WTC11 (cell line): ENCODE results near the gene FITM1. TPM values are rescaled to one million over a fixed set of nuclear protein-coding genes. Genes with fewer than 3 reads are reported as not detected.

ENCODE experiments used
- ATAC-seq: fragments of 200-7000 bp; cut with Tn5 transposase; 2 replicates; pipeline ENCODE4 v1.10.0; 2021; ENCODE audit warnings: mild to moderate bottlenecking, moderate library complexity
- CTCF ChIA-PET: fragments of 300-600 bp; sonication (Branson Sonifier 250); formaldehyde crosslinking; loops from one replicate; lab custom pipeline; 2021; ENCODE audit warnings: antibody characterized with exemption; lab: Charles Lee
- POLR2A ChIA-PET: fragments of 350-600 bp; sonication (Branson Sonifier 250); formaldehyde crosslinking; loops from one replicate; lab custom pipeline; 2021; ENCODE audit warnings: antibody characterized with exemption; lab: Charles Lee
- DNase-seq: peaks from one replicate; pipeline ENCODE4 v3.0.0; 2021; ENCODE audit warnings: low spot score
- H3K27ac Mint-ChIP-seq: 2 replicates; pipeline ENCODE4 v1.8.0; 2021; ENCODE audit warnings: mixed read lengths
- H3K27me3 Mint-ChIP-seq: 2 replicates; pipeline ENCODE4 v1.8.0; 2021; ENCODE audit warnings: low read depth, mild to moderate bottlenecking, moderate library complexity, mixed read lengths
- H3K36me3 Mint-ChIP-seq: 2 replicates; pipeline ENCODE4 v1.8.0; 2021; ENCODE audit warnings: mixed read lengths
- H3K4me1 Mint-ChIP-seq: 2 replicates; pipeline ENCODE4 v1.8.0; 2022; ENCODE audit warnings: mixed read lengths
- H3K4me3 Mint-ChIP-seq: 2 replicates; pipeline ENCODE4 v1.8.0; 2021; ENCODE audit warnings: mild to moderate bottlenecking, moderate library complexity, mixed read lengths
- H3K9me3 Mint-ChIP-seq: 2 replicates; pipeline ENCODE4 v1.8.0; 2021; ENCODE audit warnings: mixed read lengths
- ARID4B ChIP-seq: sonication (generic); formaldehyde crosslinking; IDR thresholded peaks from 2 replicates; pipeline ENCODE4 v1.8.0; 2023; ENCODE audit warnings: missing genetic modification reagents, mild to moderate bottlenecking, borderline replicate concordance
- CREM ChIP-seq: sonication (generic); formaldehyde crosslinking; IDR thresholded peaks from 2 replicates; pipeline ENCODE4 v1.8.1; 2022; ENCODE audit warnings: mild to moderate bottlenecking, missing genetic modification reagents, moderate library complexity
- CTCF ChIP-seq: fragments of 200-600 bp; IDR thresholded peaks from 2 replicates; pipeline ENCODE4 v1.8.0; 2022; ENCODE audit warnings: antibody characterized with exemption
- ETV6 ChIP-seq: sonication (generic); formaldehyde crosslinking; IDR thresholded peaks from 2 replicates; pipeline ENCODE4 v1.8.1; 2022; ENCODE audit warnings: mild to moderate bottlenecking, missing genetic modification reagents
- FOXP4 ChIP-seq: sonication (generic); formaldehyde crosslinking; IDR thresholded peaks from 2 replicates; pipeline ENCODE4 v1.8.0; 2022; ENCODE audit warnings: mild to moderate bottlenecking, missing genetic modification reagents
- HMGXB4 ChIP-seq: sonication (generic); formaldehyde crosslinking; IDR thresholded peaks from 2 replicates; pipeline ENCODE4 v1.8.1; 2023; ENCODE audit warnings: mild to moderate bottlenecking, moderate library complexity, missing genetic modification reagents
- JAZF1 ChIP-seq: fragments of 250-450 bp; sonication (Bioruptor Pico); IDR thresholded peaks from 2 replicates; pipeline ENCODE4 v1.9.0; 2021; ENCODE audit warnings: moderate library complexity, mild to moderate bottlenecking, inconsistent platforms
- JUN ChIP-seq: sonication (generic); formaldehyde crosslinking; IDR thresholded peaks from 2 replicates; pipeline ENCODE4 v1.8.0; 2023; ENCODE audit warnings: mild to moderate bottlenecking, missing genetic modification reagents
- KAT7 ChIP-seq: sonication (generic); formaldehyde crosslinking; IDR thresholded peaks from 2 replicates; pipeline ENCODE4 v1.8.1; 2023; ENCODE audit warnings: missing genetic modification reagents, mild to moderate bottlenecking, borderline replicate concordance
- NFATC4 ChIP-seq: fragments of 250-450 bp; sonication (Bioruptor Pico); IDR thresholded peaks from 2 replicates; pipeline ENCODE4 v1.9.0; 2021; ENCODE audit warnings: mild to moderate bottlenecking
- NFE2L1 ChIP-seq: sonication (generic); formaldehyde crosslinking; IDR thresholded peaks from 2 replicates; pipeline ENCODE4 v1.8.1; 2023; ENCODE audit warnings: missing genetic modification reagents
- STAT6 ChIP-seq: sonication (generic); formaldehyde crosslinking; conservative IDR thresholded peaks from 2 replicates; pipeline ENCODE4 v1.8.1; 2023; ENCODE audit warnings: mild to moderate bottlenecking, low read depth, missing genetic modification reagents, moderate library complexity
- USF1 ChIP-seq: sonication (generic); formaldehyde crosslinking; IDR thresholded peaks from 2 replicates; pipeline ENCODE4 v1.8.0; 2022; ENCODE audit warnings: mild to moderate bottlenecking, missing genetic modification reagents
- ZNF671 ChIP-seq: fragments of 250-450 bp; sonication (Bioruptor Pico); IDR thresholded peaks from 2 replicates; pipeline ENCODE4 v1.8.0; 2021; ENCODE audit warnings: mild to moderate bottlenecking
- total RNA-seq: library from RNA; stranded (reverse); gene quantifications from 3 replicates; pipeline ENCODE4 v1.2.3, GENCODE V29; 2021

Gene FITM1
- total RNA-seq, 1 experiment from 2014 or later: not detected

GRCh38 chr14:24160850-24161804 lies 30.7 kb downstream of the FITM1 start, which contains the start of gene IRF9 (continued):
- TF ChIP-seq STAT6 (CRISPR knock-in tag): no peak
- TF ChIP-seq NFATC4: 0 out of 2 replicates have a peak, but pooled peaks have one; percentile 46
- no peak for TF ChIP-seq CREM
- TF ChIP-seq CTCF: peak; percentile 91
- no peak for TF ChIP-seq NFE2L1
- TF ChIP-seq HMGXB4 (CRISPR knock-in tag): peak; percentile 78; the same call in 1 of the 2 replicates
- TF ChIP-seq JAZF1 (CRISPR knock-in tag): no peak
- no peak for TF ChIP-seq ZNF671 (CRISPR knock-in tag)
- peak; percentile 95 for TF ChIP-seq USF1 (CRISPR knock-in tag)

GRCh38 chr14:24162093-24162492 lies 31.6 kb downstream of the FITM1 start:
- H3K9me3 Mint-ChIP-seq: no peaks in the 10 kb centered on the region
- POLR2A ChIA-PET: interaction anchor here (1.3 to 2.2 kb wide), 4 partner anchors 15 to 80 kb away, joined by 4 to 10 read pairs (median 6); partner anchors contain the start of genes CHMP4A, IPO4, PSME2 and RNF31
- DNase-seq (no peak), ATAC-seq (no peak)
- peaks cover 13% of the 10 kb centered on the region for H3K4me1 Mint-ChIP-seq
- H3K27ac Mint-ChIP-seq: no peak overlapping the region
- H3K4me3 Mint-ChIP-seq: peak overlapping the region; percentile 70; the same call in 1 of the 2 replicates
- TF ChIP-seq JUN (CRISPR knock-in tag) (no peak), ZNF671 (CRISPR knock-in tag) (no peak), ETV6 (no peak)
- CTCF ChIA-PET: interaction anchor here (1.0 to 2.7 kb wide), 15 partner anchors 11 to 269 kb away, joined by 3 to 55 read pairs (median 7); partner anchors contain the start of genes CHMP4A, CIDEB, DCAF11 and IPO4
- H3K27me3 Mint-ChIP-seq: no peaks in the 10 kb centered on the region
- H3K36me3 Mint-ChIP-seq: peaks cover 27% of the 10 kb centered on the region

- peaks cover 13% of the 10 kb centered on the region for H3K36me3 Mint-ChIP-seq
- POLR2A ChIA-PET: no interaction called here
- no peaks in the 10 kb centered on the region for H3K9me3 Mint-ChIP-seq
- no peak overlapping the region for H3K27ac Mint-ChIP-seq
- H3K4me3 Mint-ChIP-seq: no peak overlapping the region
- no peaks in the 10 kb centered on the region for H3K27me3 Mint-ChIP-seq
- ATAC-seq (no peak), DNase-seq (no peak)
- CTCF ChIA-PET: interaction anchor here (0.8 to 1.2 kb wide), 2 partner anchors 56 to 106 kb away, joined by 3 read pairs; no protein-coding TSS in a partner anchor
- H3K4me1 Mint-ChIP-seq: peaks cover 13% of the 10 kb centered on the region
- TF ChIP-seq KAT7 (CRISPR knock-in tag) (no peak), FOXP4 (no peak), ARID4B (no peak), CTCF (no peak)
Measured at GRCh38 chr14:24164518-24164991, 34.1 kb downstream of the FITM1 start.
